OCI-LY1 (cell line): ENCODE results near the gene DAZAP1.

ENCODE experiments used
- H2AFZ ChIP-seq: fragments of 200-600 bp; sonication (generic), shearing (Covaris generic); 2 replicates; pipeline ENCODE4 v1.6.0; 2014; ENCODE audit warnings: antibody characterized with exemption, mild to moderate bottlenecking, low read length
- H3F3A ChIP-seq: fragments of 200-600 bp; sonication (generic), shearing (Covaris generic); 2 replicates; pipeline ENCODE4 v1.6.0; 2014; ENCODE audit warnings: mild to moderate bottlenecking, antibody characterized with exemption, low read length, moderate library complexity; ENCODE audit not compliant: insufficient read depth
- H3K27ac ChIP-seq: fragments of 200-600 bp; sonication (generic); 2 replicates; pipeline ENCODE4 v1.5.1; 2014; ENCODE audit warnings: low read length, mixed run types, mild to moderate bottlenecking, low read depth; ENCODE audit not compliant: poor library complexity, severe bottlenecking
- H3K27me3 ChIP-seq: fragments of 200-600 bp; sonication (generic); 2 replicates; pipeline ENCODE4 v1.6.0; 2014; ENCODE audit warnings: antibody characterized with exemption, mild to moderate bottlenecking, low read length, moderate library complexity; ENCODE audit not compliant: insufficient read depth
- H3K36me3 ChIP-seq: fragments of 200-600 bp; sonication (generic); 2 replicates; pipeline ENCODE4 v1.6.1; 2014; ENCODE audit warnings: mild to moderate bottlenecking, antibody characterized with exemption, low read length, moderate library complexity, mixed read lengths; ENCODE audit not compliant: insufficient read depth
- H3K4me1 ChIP-seq: fragments of 200-600 bp; sonication (generic); 2 replicates; pipeline ENCODE4 v1.5.1; 2014; ENCODE audit warnings: mild to moderate bottlenecking, low read length, moderate library complexity; ENCODE audit not compliant: insufficient read depth, severe bottlenecking
- H3K4me2 ChIP-seq: fragments of 200-600 bp; sonication (generic), shearing (Covaris generic); 2 replicates; pipeline ENCODE4 v1.6.1; 2014; ENCODE audit warnings: low read length
- H3K4me3 ChIP-seq: fragments of 200-600 bp; sonication (generic); 2 replicates; pipeline ENCODE4 v1.5.1; 2014; ENCODE audit warnings: low read length, low read depth, mild to moderate bottlenecking, mixed read lengths; ENCODE audit not compliant: poor library complexity, severe bottlenecking
- H3K79me2 ChIP-seq: fragments of 200-600 bp; shearing (Covaris generic); 2 replicates; pipeline ENCODE4 v1.6.1; 2016; ENCODE audit warnings: mixed run types, low read length, mixed read lengths; ENCODE audit not compliant: insufficient read depth
- H3K9ac ChIP-seq: fragments of 200-600 bp; sonication (generic), shearing (Covaris generic); 2 replicates; pipeline ENCODE4 v1.6.1; 2014; ENCODE audit warnings: mild to moderate bottlenecking, low read length, mixed read lengths
- H3K9me2 ChIP-seq: fragments of 200-600 bp; sonication (generic), shearing (Covaris generic); 2 replicates; pipeline ENCODE4 v1.6.1; 2014; ENCODE audit warnings: low read depth, mild to moderate bottlenecking, low read length, mixed read lengths
- H3K9me3 ChIP-seq: fragments of 200-600 bp; shearing (Covaris generic); 2 replicates; pipeline ENCODE4 v1.6.1; 2014; ENCODE audit warnings: low read length, mixed read lengths
- H4K20me1 ChIP-seq: fragments of 200-600 bp; sonication (generic), shearing (Covaris generic); 2 replicates; pipeline ENCODE4 v1.6.0; 2016; ENCODE audit warnings: mild to moderate bottlenecking, low read length; ENCODE audit not compliant: insufficient read depth
- CTCF ChIP-seq: fragments of 200-600 bp; sonication (generic), shearing (Covaris generic); IDR thresholded peaks from 2 replicates; pipeline ENCODE4 v1.5.1; 2017; ENCODE audit warnings: mild to moderate bottlenecking, antibody characterized with exemption, low read length, moderate library complexity, mixed read lengths
- EZH2 ChIP-seq: fragments of 200-600 bp; sonication (generic), shearing (Covaris generic); IDR thresholded peaks from 2 replicates; pipeline ENCODE4 v1.8.0; 2017; ENCODE audit warnings: borderline replicate concordance, mixed run types, mild to moderate bottlenecking, antibody characterized with exemption, low read length, moderate library complexity, mixed read lengths

The DAZAP1 gene

GRCh38 chr19:1410789-1411188 is 3.4 kb downstream of the DAZAP1 start:
- H3K4me3 ChIP-seq: peak overlapping the region; percentile 100
- H3K9me3 ChIP-seq: no peaks in the 10 kb centered on the region
- H3K27ac ChIP-seq: no peak overlapping the region
- TF ChIP-seq CTCF: no peak
- TF ChIP-seq EZH2: no peak
- H2AFZ ChIP-seq: no peak overlapping the region
- H3K4me1 ChIP-seq: peaks cover 48% of the 10 kb centered on the region
- H3K9me2 ChIP-seq: no peaks in the 10 kb centered on the region
- peaks cover 80% of the 10 kb centered on the region for H3K79me2 ChIP-seq
- no peaks in the 10 kb centered on the region for H3F3A ChIP-seq
- H3K9ac ChIP-seq: peak overlapping the region; percentile 100; the same call in 1 of the 2 replicates
- no peaks in the 10 kb centered on the region for H4K20me1 ChIP-seq
- peak overlapping the region; percentile 91 for H3K4me2 ChIP-seq
- H3K36me3 ChIP-seq: peaks cover 56% of the 10 kb centered on the region
- no peaks in the 10 kb centered on the region for H3K27me3 ChIP-seq

GRCh38 chr19:1411255-1412191 is 4.1 kb downstream of the DAZAP1 start:
- Histone ChIP-seq H2AFZ (no peak overlapping the region), H4K20me1 (no peaks in the 10 kb centered on the region), H3K79me2 (peaks cover 88% of the 10 kb centered on the region), H3K4me3 (peak overlapping the region; percentile 100), H3K4me2 (peak overlapping the region; percentile 91), H3K36me3 (peaks cover 64% of the 10 kb centered on the region), H3K9me2 (no peaks in the 10 kb centered on the region), H3K9me3 (no peaks in the 10 kb centered on the region), H3K4me1 (peaks cover 42% of the 10 kb centered on the region), H3F3A (no peaks in the 10 kb centered on the region), H3K27ac (no peak overlapping the region), H3K27me3 (no peaks in the 10 kb centered on the region), H3K9ac (no peak overlapping the region; the same call in 1 of the 2 replicates)
- TF ChIP-seq EZH2: no peak
- TF ChIP-seq CTCF: no peak

GRCh38 chr19:1412323-1412923 is 5.0 kb downstream of the DAZAP1 start:
- H2AFZ ChIP-seq: no peak overlapping the region
- H3K9me2 ChIP-seq: no peaks in the 10 kb centered on the region
- H3K79me2 ChIP-seq: peaks cover 97% of the 10 kb centered on the region
- no peaks in the 10 kb centered on the region for H3K9me3 ChIP-seq
- TF ChIP-seq EZH2: no peak
- TF ChIP-seq CTCF: no peak
- H3K27ac ChIP-seq: no peak overlapping the region
- H3K9ac ChIP-seq: no peak overlapping the region
- no peaks in the 10 kb centered on the region for H4K20me1 ChIP-seq
- H3K4me1 ChIP-seq: peaks cover 37% of the 10 kb centered on the region
- no peak overlapping the region for H3K4me3 ChIP-seq
- H3K36me3 ChIP-seq: peaks cover 73% of the 10 kb centered on the region
- no peak overlapping the region for H3K4me2 ChIP-seq
- no peaks in the 10 kb centered on the region for H3K27me3 ChIP-seq
- no peaks in the 10 kb centered on the region for H3F3A ChIP-seq
